Activated CD8-positive, alpha-beta memory T cell treated with anti-CD3 and anti-CD28 coated beads, Interleukin-2, amount 10 ng/mL, durations not matched to agents 7 days and 5 days (primary cell): ENCODE data around the gene MAPK9. TPM values are rescaled to one million over a fixed set of nuclear protein-coding genes. Genes with fewer than 3 reads are reported as not detected.

Experiments used
- ATAC-seq: fragments of 150-1000 bp; cut with Tn5 transposase; one replicate; pipeline ENCODE4 v1.10.0; 2021; ENCODE audit warnings: moderate library complexity
- CTCF ChIA-PET: fragments of 350-600 bp; sonication (Branson Sonifier 250); formaldehyde crosslinking; loops from one replicate; lab custom pipeline; 2021; ENCODE audit warnings: antibody characterized with exemption; lab: Charles Lee
- DNase-seq: peaks from one replicate; pipeline ENCODE4 v3.0.0-alpha.2; 2020
- H3K27ac Mint-ChIP-seq: one replicate; pipeline ENCODE4 v1.8.0; 2021; ENCODE audit warnings: mild to moderate bottlenecking, mixed read lengths
- H3K27me3 Mint-ChIP-seq: one replicate; pipeline ENCODE4 v1.8.0; 2021; ENCODE audit warnings: mixed read lengths
- H3K36me3 Mint-ChIP-seq: one replicate; pipeline ENCODE4 v1.8.0; 2021; ENCODE audit warnings: mild to moderate bottlenecking, mixed read lengths
- H3K4me1 Mint-ChIP-seq: one replicate; pipeline ENCODE4 v1.8.0; 2021; ENCODE audit warnings: mixed read lengths
- H3K4me3 Mint-ChIP-seq: one replicate; pipeline ENCODE4 v1.8.0; 2021; ENCODE audit warnings: mild to moderate bottlenecking, moderate library complexity, mixed read lengths
- H3K9me3 Mint-ChIP-seq: one replicate; pipeline ENCODE4 v1.8.0; 2022; ENCODE audit warnings: low read depth, mixed read lengths
- total RNA-seq, 2 experiments: library from RNA; stranded (reverse); gene quantifications; one replicate each; pipeline ENCODE4 v1.2.3, GENCODE V29; 2021

Gene MAPK9
- total RNA-seq, 2 experiments from 2014 or later = 40.9 to 44.4 TPM

DNA sequence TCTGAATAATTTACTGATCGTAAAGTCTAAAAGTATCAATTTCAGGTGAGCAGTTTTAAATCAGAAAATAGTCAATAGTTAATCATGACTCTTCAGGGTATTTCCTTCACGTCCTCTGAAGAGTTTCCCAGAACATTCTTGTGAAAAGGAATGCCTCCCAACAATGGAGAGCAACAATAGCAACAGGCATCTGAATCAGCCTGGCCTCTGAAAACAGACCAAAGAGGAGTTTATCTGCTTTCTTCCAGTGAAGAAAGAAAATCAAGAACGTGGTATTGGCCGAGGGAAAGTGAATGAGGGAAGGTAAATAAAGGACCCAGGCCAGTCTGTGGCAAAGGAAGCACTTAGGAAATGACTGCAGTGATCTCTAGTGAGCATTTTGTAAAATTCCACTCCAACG is 56.8 kb downstream of the MAPK9 start:
- H3K27me3 Mint-ChIP-seq = no peaks in the 10 kb centered on the region
- H3K27ac Mint-ChIP-seq = no peak overlapping the region
- no peak for DNase-seq
- no peaks in the 10 kb centered on the region for H3K4me1 Mint-ChIP-seq
- no peak overlapping the region for H3K4me3 Mint-ChIP-seq
- CTCF ChIA-PET = no interaction called here
- H3K36me3 Mint-ChIP-seq = peaks cover 73% of the 10 kb centered on the region
- H3K9me3 Mint-ChIP-seq = peaks cover 6% of the 10 kb centered on the region
- ATAC-seq = no peak

DNA sequence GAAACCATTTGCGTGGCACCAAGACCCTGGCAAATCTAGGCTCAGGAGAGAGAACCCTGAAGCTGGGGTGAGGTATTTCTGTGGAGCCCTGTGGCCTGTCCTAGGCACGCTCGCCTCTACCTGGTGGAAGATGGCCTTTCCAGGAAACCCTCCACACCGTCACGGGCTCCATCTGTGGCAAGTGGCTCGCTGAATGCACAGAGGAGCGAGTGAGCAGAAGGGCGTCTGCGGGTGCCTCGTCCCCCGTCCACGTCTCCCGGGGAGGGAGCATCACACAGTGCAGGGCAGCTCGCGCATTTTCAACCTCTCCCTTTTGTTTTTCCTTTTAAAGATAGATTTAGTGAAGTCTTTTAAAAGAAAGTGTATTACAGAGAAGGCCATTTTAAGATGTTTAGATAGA is 57.6 kb downstream of the MAPK9 start:
- H3K4me3 Mint-ChIP-seq = no peak overlapping the region
- ATAC-seq (no peak), DNase-seq (no peak)
- no peaks in the 10 kb centered on the region for H3K27me3 Mint-ChIP-seq
- no peaks in the 10 kb centered on the region for H3K4me1 Mint-ChIP-seq
- no peak overlapping the region for H3K27ac Mint-ChIP-seq
- peaks cover 7% of the 10 kb centered on the region for H3K9me3 Mint-ChIP-seq
- CTCF ChIA-PET = no interaction called here
- H3K36me3 Mint-ChIP-seq = peaks cover 66% of the 10 kb centered on the region

DNA sequence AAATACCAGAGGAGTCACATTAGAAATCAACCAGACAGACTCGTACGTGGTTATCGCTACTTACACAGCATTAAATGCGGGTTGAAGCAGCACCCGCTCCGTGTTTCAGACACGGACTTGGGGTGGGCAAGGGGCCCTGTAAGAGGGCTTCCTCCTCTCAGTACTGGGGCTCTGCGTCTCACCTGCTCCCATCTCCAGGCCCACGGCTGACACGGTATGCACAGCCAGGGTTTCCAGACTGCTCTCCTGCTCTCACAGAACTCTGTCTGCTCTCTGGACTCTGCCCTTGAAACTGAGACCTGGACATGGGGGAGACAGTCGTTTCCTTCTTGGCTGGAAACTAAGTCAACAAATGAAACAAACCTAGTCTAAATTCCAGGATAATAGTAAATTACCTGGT is 58.2 kb downstream of the MAPK9 start:
- no peak overlapping the region for H3K27ac Mint-ChIP-seq
- peaks cover 8% of the 10 kb centered on the region for H3K9me3 Mint-ChIP-seq
- no peak overlapping the region for H3K4me3 Mint-ChIP-seq
- no peaks in the 10 kb centered on the region for H3K27me3 Mint-ChIP-seq
- DNase-seq = no peak
- no peaks in the 10 kb centered on the region for H3K4me1 Mint-ChIP-seq
- H3K36me3 Mint-ChIP-seq = peaks cover 61% of the 10 kb centered on the region
- no peak for ATAC-seq
- CTCF ChIA-PET = no interaction called here

DNA sequence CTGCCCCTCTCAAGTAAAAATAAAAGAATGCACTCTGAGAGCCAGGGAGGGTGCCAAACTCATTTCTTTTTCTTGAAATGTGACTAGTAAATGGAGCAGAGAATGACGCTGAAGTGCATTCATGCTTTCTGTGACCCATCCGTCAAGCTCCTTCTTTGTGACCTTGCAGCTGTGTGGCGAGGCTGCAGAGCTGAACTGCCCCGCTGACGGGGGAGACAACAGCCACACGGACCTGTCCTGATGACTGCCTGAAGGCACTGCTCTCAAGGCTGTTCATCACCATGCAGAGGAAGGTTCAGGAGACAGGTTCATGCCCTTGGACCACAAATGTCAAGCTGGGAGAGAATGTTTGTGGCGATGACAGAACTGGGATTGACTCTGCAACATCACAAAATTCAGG is 61.9 kb downstream of the MAPK9 start:
- Mint-ChIP-seq H3K9me3 (peaks cover 13% of the 10 kb centered on the region), H3K27ac (no peak overlapping the region), H3K4me1 (no peaks in the 10 kb centered on the region), H3K27me3 (no peaks in the 10 kb centered on the region), H3K36me3 (peaks cover 28% of the 10 kb centered on the region), H3K4me3 (no peak overlapping the region)
- DNase-seq (no peak), ATAC-seq (no peak)
- CTCF ChIA-PET = no interaction called here

DNA sequence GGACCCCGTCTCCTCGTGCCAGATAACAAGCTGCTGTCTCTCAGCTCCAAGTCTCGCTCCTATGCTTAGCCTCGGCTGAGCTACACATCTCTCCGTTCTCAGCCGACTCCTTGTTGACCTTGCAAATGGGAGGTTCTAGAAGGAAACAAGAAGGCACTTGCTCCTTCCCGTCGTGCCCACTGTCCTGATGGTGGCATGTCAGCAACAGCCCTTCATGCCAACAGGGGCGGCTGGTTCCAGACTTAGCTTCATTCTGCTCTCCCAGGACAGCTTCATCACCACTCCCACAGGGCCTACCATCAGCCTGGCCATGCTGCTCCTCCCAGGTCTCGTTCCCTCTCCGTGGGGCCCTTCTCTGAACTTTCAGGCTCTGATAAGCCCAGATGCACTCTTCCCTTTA is 69.8 kb downstream of the MAPK9 start:
- no peaks in the 10 kb centered on the region for H3K4me1 Mint-ChIP-seq
- H3K27ac Mint-ChIP-seq = no peak overlapping the region
- no peak for DNase-seq
- CTCF ChIA-PET = no interaction called here
- no peak overlapping the region for H3K4me3 Mint-ChIP-seq
- peaks cover 2% of the 10 kb centered on the region for H3K36me3 Mint-ChIP-seq
- H3K9me3 Mint-ChIP-seq = peaks cover 13% of the 10 kb centered on the region
- no peaks in the 10 kb centered on the region for H3K27me3 Mint-ChIP-seq
- no peak for ATAC-seq

DNA sequence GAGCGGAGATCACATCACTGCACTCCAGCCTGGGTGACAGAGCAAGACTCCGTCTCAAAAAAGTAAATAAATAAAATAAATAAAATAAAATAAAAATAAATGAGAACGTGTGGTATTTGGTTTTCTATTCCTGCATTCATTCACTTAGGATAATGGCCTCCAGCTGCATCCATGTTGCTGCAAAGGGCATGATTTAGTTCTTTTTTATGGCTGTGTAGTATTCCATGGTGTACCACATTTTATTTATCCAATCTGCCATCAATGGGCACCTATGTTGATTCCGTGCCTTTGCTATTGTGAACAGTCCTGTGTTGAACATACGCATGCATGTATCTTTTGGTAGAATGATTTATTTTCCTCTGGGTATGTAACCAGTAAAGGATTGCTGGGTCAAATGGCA is 74.1 kb downstream of the MAPK9 start:
- ATAC-seq = no peak
- no peaks in the 10 kb centered on the region for H3K27me3 Mint-ChIP-seq
- CTCF ChIA-PET = no interaction called here
- no peak for DNase-seq
- no peak overlapping the region for H3K27ac Mint-ChIP-seq
- H3K4me1 Mint-ChIP-seq = no peaks in the 10 kb centered on the region
- H3K36me3 Mint-ChIP-seq = no peaks in the 10 kb centered on the region
- peaks cover 12% of the 10 kb centered on the region for H3K9me3 Mint-ChIP-seq
- no peak overlapping the region for H3K4me3 Mint-ChIP-seq

DNA sequence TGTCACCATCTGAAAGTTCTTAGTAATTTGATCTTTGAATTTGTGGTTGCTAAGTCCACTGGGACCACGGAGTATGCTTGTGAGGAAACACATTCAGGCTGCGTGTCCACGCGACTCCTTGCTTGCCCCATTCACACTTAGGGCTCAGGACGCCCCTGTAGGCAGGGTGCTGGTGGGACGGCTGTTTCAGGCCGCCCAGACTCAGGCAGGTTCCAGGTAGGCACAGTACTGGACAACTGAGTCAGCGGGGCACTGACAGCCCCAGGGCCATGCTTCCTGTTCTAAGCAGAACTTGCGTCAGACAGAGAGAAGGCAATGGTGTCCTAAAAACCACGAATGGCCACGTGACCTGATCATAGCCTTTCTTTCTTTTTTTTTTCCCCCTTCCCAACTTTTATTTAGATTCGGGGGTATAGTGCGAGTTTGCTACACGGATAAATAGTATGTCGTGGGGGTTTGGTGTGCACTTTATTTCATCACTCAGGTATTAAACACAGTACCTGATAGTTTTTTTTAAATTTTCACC is 75.2 kb downstream of the MAPK9 start:
- Mint-ChIP-seq H3K27me3 (no peaks in the 10 kb centered on the region), H3K4me3 (no peak overlapping the region), H3K9me3 (peaks cover 9% of the 10 kb centered on the region), H3K4me1 (no peaks in the 10 kb centered on the region), H3K27ac (no peak overlapping the region), H3K36me3 (no peaks in the 10 kb centered on the region)
- DNase-seq (no peak), ATAC-seq (no peak)
- CTCF ChIA-PET = no interaction called here

DNA sequence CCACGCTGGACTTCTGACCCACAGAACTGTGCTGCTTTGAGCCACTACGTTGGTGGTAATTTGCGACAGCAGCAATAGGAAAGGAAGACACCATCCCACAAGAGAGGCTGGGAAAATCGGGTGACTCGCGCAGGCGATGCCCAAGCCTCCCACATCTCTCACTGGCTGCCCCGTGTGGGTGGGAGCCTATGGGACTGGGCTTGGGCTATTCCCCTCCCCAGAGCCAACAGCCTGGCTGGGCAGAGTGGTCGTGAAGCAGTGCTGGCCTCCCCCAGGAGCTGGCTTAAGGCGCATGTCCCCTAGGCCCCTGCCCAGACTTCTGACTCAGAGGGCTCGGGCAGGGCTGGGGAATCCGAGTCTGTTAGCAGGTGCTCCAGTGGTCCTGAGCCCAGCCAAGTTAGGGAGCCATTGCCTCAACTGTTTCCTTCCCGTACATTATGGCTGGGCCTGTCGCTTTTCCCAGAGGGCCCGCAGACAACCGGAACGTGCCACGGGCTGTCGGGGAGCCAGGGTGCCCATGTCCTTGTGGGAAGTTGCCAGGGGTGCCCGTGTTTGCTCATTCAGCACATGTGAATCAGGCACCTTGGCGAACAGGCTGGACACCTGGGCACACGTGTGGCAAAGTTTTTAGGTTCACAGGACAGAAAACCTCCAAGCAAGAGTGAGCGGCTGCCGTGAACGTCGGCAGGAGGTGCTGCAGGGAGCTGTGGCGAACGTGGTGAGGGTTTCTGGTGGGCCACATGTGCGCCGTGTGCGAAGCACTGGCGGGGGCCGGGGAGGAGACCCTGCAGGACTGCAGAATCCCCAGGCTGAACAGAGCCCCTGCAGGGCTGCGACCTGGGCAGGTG is 75.9 kb downstream of the MAPK9 start:
- Mint-ChIP-seq H3K9me3 (peaks cover 9% of the 10 kb centered on the region), H3K4me3 (no peak overlapping the region), H3K27me3 (no peaks in the 10 kb centered on the region), H3K4me1 (no peaks in the 10 kb centered on the region), H3K27ac (no peak overlapping the region), H3K36me3 (no peaks in the 10 kb centered on the region)
- DNase-seq (no peak), ATAC-seq (no peak)
- CTCF ChIA-PET = no interaction called here

DNA sequence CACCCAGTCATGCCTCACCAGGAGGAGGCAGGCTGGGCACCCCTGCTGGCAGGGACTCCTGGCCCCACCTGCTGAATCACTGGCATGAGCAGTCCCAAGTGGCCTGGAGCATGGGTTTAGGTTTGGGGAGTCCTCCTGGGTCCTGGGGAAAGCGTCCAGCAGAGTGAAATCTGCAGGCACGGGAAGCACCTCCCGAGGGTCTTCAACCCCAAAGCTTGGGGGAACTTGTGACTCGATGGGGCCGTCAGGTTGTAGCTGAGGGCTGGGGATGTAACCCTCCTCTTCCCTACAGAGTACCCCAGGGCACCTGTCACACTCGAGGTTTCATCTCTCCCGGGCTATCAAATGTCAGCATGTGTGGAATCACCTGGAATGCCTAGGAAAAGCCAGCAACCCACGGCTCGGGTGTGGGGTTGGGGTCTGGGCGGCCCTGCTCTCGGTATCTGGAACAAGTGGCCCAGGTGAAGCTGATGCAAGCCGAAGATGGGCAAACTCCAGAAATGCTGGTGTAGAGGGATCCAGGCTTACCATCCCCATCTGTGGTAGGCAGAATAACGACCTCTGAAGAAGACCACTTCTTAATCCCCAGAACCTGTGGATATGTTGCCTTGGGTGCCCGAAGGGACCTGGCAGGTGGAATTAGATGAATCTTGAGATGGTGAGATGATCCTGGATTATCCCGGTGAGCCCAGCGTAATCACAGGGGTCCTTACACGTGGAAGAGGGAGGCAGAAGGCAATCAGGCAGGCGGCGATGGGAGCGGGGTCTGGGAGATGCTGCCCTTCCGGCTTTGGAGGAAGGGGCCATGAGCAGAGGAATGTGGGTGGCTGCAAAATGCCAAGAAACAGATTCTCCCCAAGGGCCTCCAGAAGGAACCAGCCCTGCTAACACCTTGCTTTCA is 76.8 kb downstream of the MAPK9 start:
- Mint-ChIP-seq H3K27ac (no peak overlapping the region), H3K36me3 (no peaks in the 10 kb centered on the region), H3K27me3 (no peaks in the 10 kb centered on the region), H3K9me3 (peaks cover 9% of the 10 kb centered on the region), H3K4me3 (no peak overlapping the region), H3K4me1 (no peaks in the 10 kb centered on the region)
- DNase-seq (no peak), ATAC-seq (no peak)
- CTCF ChIA-PET = no interaction called here

DNA sequence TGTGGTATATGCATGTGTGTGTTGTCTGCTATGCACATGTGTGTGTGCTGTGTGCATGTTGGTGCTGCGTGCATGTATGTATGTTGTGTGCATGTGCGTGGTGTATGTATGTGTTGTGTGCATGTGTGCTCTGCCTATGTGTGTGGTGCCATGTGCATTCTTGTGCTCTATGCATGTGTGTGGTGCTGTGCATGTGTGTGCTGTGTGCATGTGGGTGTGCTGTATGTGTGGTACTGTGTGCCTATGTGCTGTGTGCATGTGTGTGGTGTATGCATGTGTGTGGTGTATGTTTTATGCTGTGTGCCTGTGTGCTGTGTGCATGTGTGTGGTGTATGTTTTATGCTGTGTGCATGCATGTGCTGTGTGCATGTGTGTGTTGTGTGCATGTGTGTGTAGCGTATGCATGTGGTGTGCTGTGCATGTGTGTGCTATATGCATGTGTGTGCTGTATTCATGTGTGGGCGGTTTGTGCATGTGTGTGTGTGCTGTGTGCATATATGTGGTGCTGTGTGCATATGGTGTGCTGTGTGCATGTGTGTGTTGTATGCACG is 78.2 kb downstream of the MAPK9 start:
- Mint-ChIP-seq H3K4me1 (no peaks in the 10 kb centered on the region), H3K9me3 (peaks cover 9% of the 10 kb centered on the region), H3K27me3 (peaks cover 5% of the 10 kb centered on the region), H3K27ac (no peak overlapping the region), H3K36me3 (no peaks in the 10 kb centered on the region), H3K4me3 (no peak overlapping the region)
- no peak for DNase-seq
- CTCF ChIA-PET = no interaction called here
- no peak for ATAC-seq

DNA sequence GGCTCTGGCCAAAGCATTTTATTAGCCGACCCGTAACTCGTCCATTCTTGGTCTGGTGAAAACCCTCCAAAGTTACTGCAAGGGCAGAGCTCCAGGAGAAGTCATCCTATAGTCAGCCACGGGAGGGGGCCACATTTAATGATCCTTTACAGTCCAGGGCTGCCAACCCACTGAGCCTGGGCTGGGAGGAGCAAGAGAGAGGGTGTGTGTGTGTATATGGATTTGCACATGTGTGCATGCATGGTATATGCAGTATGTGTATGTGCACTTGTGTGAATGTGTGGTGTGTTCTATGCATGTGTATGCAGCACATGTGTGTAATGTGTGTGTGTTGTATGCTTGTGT is 78.7 kb downstream of the MAPK9 start:
- DNase-seq = no peak
- H3K9me3 Mint-ChIP-seq = peaks cover 9% of the 10 kb centered on the region
- CTCF ChIA-PET = no interaction called here
- no peak for ATAC-seq
- no peaks in the 10 kb centered on the region for H3K36me3 Mint-ChIP-seq
- H3K27me3 Mint-ChIP-seq = peaks cover 8% of the 10 kb centered on the region
- no peak overlapping the region for H3K4me3 Mint-ChIP-seq
- H3K4me1 Mint-ChIP-seq = peaks cover 3% of the 10 kb centered on the region
- H3K27ac Mint-ChIP-seq = no peak overlapping the region

DNA sequence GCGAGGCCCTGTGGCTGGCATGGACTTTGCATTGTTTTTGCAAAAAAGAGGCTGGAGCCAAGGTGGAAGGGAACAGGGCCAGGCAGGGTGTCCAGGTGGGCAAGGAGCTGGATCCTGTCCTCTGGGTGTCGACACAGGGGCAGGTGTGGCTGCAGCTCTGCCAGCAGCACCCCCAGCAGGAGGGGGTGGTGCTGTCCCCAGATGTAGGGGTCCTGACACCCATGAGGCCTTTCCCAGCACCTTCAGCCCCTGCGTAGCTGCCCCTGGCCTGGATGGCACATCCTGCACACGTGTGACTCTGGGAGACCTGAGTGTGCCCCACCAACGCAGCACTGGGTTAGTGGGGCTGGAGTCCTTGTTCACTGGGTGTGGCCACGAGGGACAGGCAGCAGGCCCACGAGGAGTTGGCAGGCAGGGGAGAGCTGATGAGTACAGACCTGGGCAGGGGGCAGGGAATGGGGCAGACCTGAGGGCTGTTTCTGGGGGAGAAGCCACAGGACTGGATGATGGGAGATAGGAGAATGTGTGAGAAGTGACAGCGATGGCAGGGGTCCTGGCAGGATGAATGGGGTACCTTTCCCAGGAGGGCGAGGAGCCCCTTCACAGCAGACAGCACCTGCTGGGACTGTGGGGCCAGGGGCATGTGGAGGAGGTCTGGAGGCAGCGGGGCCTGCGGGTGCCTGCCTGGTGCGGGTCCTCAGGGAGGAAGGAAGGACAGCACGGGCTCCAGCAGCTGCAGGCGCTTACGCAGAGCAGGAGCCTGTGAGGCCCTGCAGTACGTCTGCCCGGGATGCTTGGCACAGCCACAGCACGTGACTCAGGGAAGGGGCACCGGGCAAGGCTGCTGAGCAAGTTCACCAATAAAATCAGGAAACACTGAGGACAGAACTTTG is 79.3 kb downstream of the MAPK9 start:
- ATAC-seq (no peak), DNase-seq (no peak)
- H3K27ac Mint-ChIP-seq = no peak overlapping the region
- H3K36me3 Mint-ChIP-seq = no peaks in the 10 kb centered on the region
- H3K9me3 Mint-ChIP-seq = peaks cover 7% of the 10 kb centered on the region
- H3K4me1 Mint-ChIP-seq = peaks cover 7% of the 10 kb centered on the region
- peaks cover 14% of the 10 kb centered on the region for H3K27me3 Mint-ChIP-seq
- CTCF ChIA-PET = no interaction called here
- no peak overlapping the region for H3K4me3 Mint-ChIP-seq

DNA sequence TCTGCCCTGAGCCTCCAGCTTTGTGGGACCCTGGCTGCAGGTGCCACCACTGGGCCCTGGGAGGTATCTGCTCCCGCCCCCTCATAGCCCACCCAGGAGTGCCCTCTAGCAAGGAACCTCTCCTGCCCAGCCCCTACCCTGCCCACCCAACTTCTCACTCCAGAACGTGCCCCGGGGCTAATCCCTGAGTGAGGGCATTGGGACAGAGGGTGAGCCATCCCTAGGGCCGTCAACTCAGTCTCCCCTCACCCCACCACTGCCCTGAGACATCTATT is 80.2 kb downstream of the MAPK9 start:
- no peak overlapping the region for H3K27ac Mint-ChIP-seq
- H3K9me3 Mint-ChIP-seq = peaks cover 7% of the 10 kb centered on the region
- no peak for ATAC-seq
- peaks cover 9% of the 10 kb centered on the region for H3K4me1 Mint-ChIP-seq
- DNase-seq = no peak
- CTCF ChIA-PET = no interaction called here
- no peak overlapping the region for H3K4me3 Mint-ChIP-seq
- H3K27me3 Mint-ChIP-seq = peaks cover 20% of the 10 kb centered on the region
- no peaks in the 10 kb centered on the region for H3K36me3 Mint-ChIP-seq
